HG03442 (cell line): ENCODE measurements around the gene FXYD6.

Experiments
- ATAC-seq: cut with Tn5 transposase; IDR thresholded peaks from one replicate; pipeline ENCODE4 v1.9.1; 2021; ENCODE audit warnings: mild to moderate bottlenecking, moderate library complexity; ENCODE audit not compliant: unreplicated experiment

Gene FXYD6

GRCh38 chr11:117888139-117888566 lies 11.7 kb upstream of the FXYD6 start:
- no peak for ATAC-seq

- no peak for ATAC-seq
Observed at GRCh38 chr11:117887431-117888138, 11.1 kb upstream of the FXYD6 start.

- no peak for ATAC-seq
Observed at GRCh38 chr11:117885777-117886176, 9.3 kb upstream of the FXYD6 start.

GRCh38 chr11:117884994-117885393 lies 8.5 kb upstream of the FXYD6 start:
- no peak for ATAC-seq

DNA sequence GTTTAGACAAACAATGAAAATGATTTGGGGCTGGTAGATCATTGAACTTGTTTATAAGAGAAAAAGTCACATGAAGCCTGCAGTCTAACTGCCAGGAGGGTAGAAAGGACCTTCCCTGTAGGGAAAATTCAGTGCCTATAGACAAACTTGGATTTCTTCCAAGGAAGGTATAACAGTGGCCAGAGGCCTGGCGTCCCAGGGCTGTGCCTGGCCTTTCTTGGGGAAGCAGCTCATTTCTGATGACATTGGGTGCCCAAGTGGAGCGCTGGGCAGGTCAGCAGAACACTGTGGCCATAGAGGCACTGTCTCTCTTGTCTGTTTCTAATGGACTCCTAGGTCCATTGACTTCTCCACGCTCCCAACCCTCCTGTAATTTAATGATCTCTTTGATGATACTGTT lies 6.6 kb upstream of the FXYD6 start:
- no peak for ATAC-seq

DNA sequence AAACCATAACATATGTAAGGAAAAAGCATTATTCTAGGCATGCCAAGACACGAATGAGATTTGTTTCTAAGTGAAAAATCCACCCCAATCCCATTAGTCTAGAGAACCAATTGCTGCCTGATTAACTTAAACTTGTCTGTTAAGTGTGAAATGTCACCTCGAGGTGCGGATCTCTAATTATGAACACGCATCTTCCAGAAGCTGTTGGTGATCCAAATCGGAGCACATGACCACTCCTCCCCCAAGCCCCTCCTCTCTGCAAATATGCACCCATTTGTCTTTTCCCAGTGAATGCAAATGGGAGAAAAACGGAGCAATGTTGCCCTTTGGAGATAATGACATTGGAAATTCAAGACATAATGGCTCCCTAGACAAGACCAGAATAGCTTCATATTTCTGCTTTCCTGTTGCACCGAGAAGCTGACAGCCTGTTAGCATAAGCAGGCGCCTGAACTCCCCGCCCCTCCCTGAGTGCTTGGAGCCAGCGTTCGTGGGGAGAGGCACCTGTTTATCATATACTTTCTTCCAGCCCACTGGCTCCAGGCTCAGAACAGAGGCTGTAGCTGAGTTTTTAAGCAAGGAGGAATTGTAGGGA lies 6.0 kb upstream of the FXYD6 start:
- no peak for ATAC-seq

GRCh38 chr11:117881217-117881616 lies 4.8 kb upstream of the FXYD6 start:
- ATAC-seq: no peak

DNA sequence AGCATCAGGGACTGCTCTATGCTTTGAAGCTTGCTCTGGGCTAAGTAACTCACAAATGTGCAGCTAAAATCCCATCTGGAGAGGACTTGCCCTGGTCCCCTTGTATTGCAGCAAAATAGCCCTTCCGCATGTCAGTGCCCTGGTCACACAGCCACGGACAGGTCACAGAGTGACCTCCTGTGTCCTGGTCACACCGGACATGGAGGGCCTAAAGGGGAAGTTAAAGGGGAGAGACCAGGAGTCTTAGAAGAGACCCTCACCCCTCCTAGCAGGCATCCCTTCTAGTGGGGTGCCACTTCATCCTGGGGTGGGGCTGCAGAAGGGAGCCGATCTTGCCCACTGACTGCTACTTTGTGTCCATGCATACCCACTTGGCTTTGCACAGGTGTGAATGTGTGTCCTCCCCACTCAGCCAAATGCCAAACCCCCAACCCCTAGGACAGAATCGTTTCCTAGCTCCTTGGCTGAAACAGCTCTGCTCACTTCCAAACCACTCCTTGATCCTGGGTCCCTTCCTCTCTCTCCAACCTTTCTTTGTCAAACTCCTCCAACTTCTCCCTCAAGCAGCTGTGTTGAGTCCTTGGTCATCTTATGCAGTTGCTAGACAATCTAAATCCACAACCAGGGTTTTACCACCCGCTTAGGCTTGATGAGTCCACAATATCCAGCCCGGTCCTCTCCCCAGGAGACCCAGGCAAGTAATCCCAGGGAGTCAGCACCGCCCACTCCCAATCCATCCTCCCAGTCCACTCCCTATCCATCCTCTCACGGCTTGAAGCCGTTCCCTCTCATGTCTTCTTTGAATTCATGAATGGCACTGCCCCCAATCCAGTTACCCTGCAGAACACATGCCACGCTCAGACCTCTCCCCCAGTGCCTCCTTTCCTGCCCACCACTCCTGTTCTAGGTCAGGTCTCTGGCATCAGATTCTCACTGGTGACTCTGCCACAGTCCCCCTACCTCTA lies 3.3 kb upstream of the FXYD6 start:
- ATAC-seq: no peak

DNA sequence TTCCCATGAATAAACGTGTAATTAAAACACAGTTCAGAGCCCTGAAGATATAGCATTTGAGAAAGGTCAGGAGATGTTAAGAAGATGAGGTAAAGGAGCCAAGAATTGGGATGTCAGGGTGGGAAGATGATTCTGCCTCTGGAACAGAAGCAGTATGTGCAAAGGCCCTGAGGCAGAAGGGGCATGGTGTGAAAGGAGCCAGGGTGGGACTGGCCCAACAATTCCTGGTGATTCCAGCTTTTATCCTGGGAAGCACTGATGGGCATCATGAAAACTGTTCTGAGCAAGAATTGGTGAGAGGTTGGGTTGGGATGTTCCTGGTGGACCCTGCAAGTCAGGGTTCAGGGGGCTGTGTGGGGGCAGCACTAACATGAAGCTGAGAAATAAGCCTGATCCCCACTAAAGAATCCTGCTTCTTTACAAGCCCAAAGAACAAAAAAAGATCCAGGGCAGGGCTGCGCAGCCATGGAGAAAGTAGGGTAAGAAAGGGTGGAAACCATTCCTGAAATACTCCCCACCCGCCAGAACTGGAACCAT lies 2.5 kb upstream of the FXYD6 start:
- ATAC-seq: no peak

- no peak for ATAC-seq
Observed at GRCh38 chr11:117878314-117878938, 2.0 kb upstream of the FXYD6 start.

DNA sequence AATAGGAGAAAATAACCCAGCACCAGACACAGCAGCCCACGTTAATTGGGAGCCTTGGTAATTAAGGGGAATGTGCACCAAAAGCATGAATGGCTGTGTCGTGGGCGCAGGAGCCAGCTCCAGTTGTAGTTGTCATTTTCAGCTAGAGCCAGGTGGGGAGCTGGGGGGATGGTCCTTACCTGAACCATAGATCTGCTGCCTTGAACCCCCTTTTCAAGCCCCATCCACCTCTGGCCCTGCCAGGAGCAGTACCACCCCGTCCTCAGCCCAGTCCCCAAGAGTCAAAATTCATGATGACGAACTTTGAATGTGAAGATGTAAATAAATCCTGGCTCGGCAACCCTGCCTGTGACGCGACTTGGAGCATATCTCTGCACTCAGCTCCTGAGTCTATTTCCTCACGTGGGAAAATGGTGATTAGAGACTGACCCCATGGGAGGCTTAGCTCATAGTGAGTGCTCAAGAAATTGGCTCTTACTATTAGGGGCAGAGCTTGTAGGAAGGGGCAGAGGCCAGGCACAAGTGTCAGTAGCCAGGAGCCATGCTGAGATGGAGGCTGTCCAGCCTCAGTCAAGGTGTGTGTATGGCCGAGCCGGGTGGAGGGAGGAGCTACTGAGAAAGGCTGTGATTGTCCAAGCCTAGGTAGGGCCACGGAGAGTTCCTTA lies 794 bp upstream of the FXYD6 start:
- ATAC-seq: no peak

DNA sequence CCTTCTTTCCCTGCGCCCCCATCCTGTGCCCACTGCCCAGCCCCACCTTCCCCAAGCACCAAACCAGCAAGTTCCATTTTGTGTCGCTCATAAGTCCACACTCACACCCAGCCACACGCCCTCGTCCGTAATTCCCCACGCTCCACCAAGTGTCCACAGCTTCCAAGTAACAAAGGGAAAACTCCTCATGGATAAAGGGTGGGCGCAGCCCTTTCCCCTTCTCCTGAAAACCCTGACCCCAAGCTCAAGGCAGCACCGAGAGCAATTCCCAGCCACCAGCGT lies 458 bp downstream of the FXYD6 start:
- ATAC-seq: no peak

GRCh38 chr11:117875382-117876058 lies 938 bp downstream of the FXYD6 start:
- ATAC-seq: no peak

GRCh38 chr11:117874910-117875381 lies 1.5 kb downstream of the FXYD6 start:
- ATAC-seq: no peak

GRCh38 chr11:117874253-117874909 lies 2.1 kb downstream of the FXYD6 start:
- ATAC-seq: no peak

- no peak for ATAC-seq
Observed at GRCh38 chr11:117873828-117874125, 2.7 kb downstream of the FXYD6 start.

DNA sequence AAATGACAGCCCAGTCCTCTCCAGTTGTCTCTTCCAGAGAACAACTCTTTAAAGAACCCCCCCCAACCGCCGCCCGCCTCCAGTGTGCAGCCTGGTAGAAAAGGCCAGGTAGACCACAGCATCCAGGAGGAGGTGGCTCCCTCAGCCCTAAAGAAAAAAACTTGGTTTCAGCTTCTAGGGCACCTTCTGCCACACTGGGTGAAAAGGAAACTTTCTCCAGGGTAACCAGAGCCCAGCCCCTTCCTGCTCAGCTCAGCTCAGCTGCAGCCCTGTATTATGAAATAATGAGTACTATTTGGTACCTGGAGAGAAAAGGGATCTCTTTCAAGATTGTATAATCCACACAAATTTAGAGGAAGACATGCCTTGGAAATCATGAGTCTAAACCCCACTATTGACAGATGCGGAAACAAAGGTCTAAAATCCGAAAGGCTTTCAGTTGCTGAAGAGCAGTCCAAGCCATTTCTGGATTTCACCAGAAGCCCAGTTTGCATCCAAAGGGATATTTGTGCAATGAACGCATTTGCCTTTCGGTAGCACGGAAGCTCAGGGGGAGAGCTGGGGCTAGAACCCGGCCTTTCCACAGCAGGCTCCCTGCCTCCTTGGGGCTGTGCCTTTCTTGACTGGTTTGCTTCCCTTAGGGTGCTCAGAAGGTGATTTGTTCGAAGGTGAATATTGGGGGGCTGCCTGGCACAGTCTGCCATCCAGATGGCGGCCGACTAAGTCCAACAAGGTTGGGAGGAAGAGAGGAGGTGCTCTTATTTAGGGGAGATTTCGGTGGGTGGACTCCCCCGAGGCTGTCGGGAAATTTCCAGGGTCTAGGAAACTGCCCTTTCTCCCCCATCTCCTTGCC lies 3.3 kb downstream of the FXYD6 start:
- ATAC-seq: no peak

- no peak for ATAC-seq
Observed at GRCh38 chr11:117872420-117872961, 4.0 kb downstream of the FXYD6 start.
